ENCODE measurements around the gene GPR42.
"Not testable (repeated sequence)": the region's sequence is repeated elsewhere in the genome, so short reads cannot be mapped to it uniquely, and the experiment has no call there.

The GPR42 gene

DNA sequence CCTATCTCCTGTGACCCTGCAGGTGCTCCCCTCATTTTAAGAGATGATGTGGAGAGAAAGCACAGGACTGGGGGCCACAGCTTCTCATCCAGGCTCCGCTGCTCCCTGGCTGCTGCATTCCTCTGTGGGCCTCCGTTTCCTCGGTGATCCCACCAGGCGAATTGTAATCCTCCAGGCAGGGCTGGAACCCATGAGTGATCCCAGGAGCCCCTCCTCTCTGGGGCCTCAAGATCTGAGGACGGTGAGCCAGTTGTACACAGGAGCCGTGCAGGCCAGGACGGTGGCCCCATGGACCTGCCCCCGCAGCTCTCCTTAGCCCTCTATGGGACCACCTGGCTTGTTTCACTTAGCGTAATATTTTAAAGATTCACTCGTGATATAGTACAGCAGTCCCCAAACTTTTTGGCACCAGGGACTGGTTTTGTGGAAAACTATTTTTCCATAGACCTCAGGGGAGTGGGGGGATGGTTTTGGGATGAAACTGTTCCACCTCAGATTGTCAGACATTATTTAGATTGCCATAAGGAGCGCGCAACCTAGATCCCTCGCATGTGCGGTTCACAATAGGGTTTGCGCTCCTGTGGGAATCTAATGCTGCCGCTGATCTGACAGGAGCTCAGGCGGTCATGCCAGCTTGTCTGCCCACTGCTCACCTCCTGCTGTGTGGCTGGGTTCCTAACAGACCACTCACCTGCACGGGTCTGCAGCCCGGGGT, 7.0 kb upstream of the GPR42 start:
- DNase-seq = no peak

- no peak for DNase-seq
Measured at GRCh38 chr19:35365303-35365702, 5.6 kb upstream of the GPR42 start.

DNA sequence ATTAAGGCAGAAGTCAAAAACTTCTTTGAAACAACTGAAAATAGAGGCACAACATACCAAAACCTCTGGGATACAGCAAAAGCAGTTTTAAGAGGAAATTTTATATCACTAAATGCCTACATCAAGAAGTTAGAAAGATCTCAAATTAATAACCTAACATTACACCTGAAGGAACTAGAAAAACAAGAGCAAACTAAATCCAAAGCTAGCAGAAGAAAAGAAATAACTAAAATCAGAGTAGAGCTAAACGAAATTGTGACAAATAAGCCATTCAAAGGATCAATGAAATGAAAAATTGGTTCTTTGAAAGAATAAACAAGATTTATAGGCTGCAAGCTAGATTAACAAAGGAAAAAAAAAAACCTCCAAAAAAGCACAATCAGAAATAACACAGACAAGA, 2.5 kb upstream of the GPR42 start:
- no peak for DNase-seq

DNA sequence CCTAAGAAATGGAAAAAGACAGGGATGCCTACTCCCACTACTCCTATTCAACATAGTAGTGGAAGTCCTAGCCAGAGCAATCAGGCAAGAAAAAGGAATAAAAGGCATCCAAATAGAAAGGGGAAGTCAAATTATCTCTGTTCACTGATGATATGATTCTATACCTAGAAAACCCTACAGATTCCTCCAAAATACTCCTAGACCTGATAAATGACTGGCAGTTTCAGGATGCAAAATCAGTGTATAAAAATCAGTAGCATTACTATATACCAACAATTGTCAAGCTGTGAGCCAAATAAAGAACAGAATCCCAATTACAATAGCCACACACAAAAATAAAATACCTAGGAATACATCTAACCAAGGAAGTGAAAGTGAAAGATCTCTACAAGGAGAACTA, 1.3 kb upstream of the GPR42 start:
- DNase-seq = no peak

GRCh38 chr19:35373492-35373891, 2.6 kb downstream of the GPR42 start:
- no peak for DNase-seq

DNA sequence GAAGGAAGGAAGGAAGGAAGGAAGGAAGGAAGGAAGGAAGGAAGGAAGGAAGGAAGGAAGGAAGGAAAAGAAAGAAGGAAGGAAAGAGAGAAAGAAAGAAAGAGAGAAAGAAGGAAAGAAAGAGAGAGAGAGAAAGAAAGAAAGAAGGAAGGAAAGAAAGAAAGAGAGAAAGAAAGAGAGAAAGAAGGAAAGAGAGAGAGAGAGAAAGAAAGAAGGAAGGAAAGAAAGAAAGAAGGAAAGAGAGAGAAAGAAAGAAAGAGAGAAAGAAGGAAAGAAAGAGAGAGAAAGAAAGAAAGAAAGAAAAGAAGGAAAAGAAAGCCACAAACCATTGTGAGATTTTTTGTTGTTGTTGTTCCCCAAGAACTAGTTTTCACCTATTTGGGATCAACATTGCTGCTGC, 3.2 kb downstream of the GPR42 start:
- not testable (repeated sequence) for DNase-seq

DNA sequence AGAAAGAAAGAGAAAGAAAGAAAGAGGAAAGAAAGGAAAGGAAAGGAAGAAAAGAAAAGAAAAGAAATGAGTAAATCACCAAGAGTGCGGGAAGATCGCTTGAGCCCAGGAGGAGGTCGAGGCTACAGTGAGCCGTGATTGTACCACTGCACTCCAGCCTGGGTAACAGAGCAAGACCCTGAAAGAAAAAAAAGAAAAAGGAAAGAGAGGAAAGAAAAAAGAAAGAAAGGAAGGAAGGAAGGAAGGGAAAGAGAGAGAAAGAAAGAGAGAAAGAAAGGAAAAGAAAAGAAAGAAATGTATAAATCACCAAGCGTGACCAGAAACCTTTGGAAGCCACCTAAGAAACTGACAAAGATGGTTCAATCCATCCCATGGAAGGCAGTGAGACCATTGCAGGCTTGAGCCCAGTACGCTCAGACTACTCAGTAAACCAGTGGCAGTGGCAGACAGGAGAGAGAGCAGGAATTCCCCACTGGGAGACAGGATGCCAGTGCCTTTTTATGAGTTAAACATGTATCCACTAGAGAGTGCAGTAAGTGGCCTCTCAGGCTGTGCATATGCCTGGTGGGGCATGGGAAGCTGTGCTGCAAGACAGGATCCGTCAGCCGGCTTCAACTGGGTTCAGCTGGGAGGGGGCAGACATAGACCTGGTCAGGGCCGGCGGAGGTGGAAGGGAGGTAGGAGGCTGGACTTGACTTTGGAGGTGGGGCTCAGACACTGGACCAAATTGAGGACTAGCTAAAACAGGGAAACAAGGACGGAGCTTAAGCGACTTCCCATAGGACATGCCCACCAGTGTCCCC, 4.8 kb downstream of the GPR42 start:
- no peak for DNase-seq

DNA sequence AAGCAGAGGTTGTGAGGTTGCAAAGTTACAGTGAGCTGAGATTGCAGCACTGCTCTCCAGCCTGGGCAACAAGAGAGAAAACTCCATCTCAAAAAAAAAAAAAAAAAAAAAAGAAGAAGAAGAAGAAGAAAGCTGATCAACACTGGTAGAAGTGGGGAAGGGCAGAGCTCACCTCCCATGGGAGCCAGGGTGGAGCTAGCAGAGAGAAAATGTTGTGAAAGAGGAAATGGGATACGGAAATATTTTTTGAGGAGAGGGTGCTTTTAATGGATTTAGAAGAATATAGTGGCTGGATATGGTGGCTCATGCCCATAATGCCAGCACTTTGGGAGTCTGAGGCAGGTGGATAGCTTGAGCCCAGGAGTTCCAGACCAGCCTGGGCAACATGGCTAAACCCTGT, 6.8 kb downstream of the GPR42 start:
- no peak for DNase-seq

DNA sequence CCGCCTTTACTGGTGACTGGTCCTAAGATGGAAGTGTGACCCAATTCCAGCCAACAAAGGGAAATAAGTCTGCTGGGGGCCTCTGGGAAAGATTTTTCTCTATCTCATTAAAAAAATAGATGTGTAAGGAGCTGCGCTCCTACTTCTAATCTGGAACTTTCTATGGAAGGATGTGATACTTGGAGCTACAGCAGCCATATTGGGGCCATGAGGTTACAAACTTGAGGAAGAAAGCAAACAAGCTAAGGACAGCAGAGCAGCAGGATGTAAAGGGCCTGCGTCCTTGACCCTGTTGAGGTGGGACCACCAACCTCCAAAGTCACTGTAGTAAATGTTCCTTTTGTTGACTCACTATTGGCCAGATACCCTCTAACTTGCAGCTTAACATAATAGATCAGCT, 7.5 kb downstream of the GPR42 start:
- DNase-seq = no peak

DNA sequence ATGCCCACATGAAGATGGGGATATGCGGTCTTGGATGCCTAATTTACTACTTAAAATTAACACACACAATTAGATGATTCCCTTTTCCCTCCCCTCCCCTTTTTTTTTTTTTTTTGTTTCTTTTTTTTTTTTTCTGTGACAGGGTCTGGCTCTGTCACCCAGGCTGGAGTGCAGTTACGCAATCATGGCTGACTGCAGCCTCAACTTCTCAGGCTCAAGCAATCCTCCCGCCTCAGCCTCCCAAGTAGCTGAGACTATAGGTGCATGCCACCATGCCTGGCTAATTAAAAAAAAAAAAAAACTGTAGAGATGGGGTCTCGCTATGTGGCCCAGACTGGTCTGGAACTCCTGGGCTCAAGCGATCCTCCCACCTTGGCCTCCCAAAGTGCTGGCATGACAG, 8.7 kb downstream of the GPR42 start:
- DNase-seq = not testable (repeated sequence)

DNA sequence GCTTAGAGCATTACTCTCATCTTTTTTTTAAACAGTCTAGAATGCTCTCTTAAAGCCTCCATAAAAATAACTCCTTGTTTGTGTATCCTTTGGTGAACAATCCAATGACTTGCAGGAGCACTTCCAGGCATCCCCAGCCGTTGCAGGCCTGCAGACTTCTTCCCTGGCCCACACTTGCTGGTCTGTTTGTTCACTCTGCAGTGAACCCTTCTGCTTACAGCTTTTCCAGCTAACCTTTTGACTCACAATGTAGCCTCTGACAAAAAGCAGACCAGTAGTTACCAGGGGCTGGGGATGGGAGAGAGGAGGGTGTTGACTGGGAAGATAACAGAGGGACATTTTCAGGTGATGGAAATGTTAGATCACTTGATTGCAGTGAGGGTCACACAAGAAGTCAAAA, 9.1 kb downstream of the GPR42 start:
- no peak for DNase-seq

- DNase-seq = no peak
Measured at GRCh38 chr19:35380450-35381124, 9.7 kb downstream of the GPR42 start.

GRCh38 chr19:35381318-35381717, 10.4 kb downstream of the GPR42 start:
- no peak for DNase-seq

DNA sequence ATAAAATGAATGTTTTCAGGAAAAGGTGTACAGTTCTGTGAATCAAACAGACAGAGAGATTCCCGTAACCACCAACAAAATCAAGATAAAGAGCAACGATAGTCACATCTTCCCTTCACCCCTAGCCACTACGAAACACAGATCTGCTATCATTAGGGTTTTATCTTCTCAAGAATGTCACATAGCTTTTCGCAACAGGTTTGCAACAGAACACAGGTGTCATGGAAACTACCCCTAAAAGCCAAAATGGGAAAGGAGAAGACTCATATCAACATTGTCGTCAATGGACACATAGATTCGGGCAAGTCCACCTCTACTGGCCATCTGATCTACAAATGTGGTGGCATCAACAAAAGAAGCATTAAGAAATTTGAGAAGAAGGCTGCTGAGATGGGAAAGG, 11.1 kb downstream of the GPR42 start:
- DNase-seq = no peak

GRCh38 chr19:35383536-35383935, 12.7 kb downstream of the GPR42 start:
- no peak for DNase-seq

- no peak for DNase-seq
Measured at GRCh38 chr19:35388277-35389054, 17.6 kb downstream of the GPR42 start.

- no peak for DNase-seq
Measured at GRCh38 chr19:35389192-35389861, 18.5 kb downstream of the GPR42 start.

DNA sequence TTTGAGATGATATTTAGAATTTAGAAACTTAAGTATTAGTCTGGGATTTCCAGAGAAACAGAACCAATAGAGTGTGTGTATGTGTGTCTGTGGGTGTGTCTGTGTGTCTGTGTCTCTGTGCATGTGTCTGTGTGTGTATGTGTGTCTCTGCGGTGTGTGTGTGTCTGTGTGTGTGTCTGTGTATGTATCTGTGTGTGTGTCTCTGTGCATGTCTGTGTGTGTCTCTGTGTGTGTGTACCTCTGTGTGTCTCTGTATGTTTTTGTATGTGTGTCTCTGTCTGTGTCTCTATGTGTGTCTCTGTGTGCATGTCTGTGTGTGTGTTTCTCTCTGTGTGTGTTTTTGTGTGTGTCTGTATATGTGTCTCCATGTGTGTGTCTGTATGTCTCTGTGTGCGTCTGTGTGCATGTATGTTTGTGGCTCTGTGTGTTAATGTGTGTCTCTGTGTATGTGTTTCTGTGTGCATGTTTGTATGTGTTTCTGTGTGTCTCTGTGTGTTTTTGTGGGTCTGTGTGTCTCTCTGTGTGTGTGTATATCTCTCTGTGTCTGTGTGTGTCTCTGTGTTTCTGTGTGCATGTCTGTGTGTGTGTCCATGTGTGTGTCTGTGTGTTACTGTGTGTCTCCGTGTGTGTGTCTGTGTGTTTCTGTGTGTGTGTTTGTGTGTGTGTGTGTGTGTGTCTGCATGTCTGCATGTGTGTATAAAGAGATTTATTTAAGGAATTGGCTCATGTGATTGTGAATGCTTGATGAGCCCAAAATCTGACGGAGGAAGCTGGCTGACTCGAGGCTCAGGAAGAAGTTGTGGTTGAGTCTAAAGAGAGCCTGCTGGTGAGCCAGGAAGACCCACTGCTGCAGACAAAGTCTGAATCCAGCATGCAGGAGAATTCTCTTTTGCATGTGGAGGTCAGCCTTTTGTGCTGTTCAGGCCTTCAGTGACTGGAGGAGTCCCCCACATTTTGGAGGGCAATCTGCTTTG, 22.2 kb downstream of the GPR42 start:
- DNase-seq = peak; percentile 28

DNA sequence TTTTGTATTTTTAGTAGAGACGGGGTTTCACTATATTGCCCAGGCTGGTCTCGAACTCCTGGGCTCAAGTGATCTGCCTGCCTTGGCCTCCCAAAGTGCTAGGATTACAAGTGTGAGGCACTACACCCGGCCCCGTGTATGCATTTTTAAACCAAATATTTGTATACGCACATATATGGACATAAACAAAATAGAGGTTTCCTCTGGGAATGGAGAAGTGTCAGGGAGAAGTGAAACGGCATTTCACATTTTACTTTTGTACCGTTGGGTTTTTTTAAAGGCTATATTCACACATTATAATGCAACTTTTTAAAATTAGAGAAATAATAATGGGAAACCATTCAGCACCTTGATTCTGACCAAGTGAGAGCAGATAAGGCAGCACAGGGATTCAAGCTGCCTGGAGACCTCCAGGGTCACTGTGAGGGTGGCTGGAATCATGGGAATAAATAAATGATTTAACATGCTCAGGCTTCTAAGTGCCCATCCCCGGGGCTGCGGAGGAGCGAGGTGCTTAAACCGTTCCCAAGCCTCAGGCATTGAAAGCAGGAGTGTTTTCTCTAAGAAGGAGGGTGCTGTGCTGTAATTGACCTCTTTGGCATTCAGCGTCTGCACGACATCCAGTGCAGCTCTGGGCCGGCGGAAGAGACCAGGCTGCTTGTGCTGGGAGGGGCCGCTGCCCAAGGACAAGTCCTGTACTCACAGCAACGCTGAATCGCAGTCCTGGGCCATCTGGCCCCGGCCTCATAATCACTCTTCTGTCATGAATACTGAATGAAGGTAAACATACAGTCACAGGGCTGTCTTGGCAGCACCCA, 24.7 kb downstream of the GPR42 start:
- DNase-seq = no peak

DNA sequence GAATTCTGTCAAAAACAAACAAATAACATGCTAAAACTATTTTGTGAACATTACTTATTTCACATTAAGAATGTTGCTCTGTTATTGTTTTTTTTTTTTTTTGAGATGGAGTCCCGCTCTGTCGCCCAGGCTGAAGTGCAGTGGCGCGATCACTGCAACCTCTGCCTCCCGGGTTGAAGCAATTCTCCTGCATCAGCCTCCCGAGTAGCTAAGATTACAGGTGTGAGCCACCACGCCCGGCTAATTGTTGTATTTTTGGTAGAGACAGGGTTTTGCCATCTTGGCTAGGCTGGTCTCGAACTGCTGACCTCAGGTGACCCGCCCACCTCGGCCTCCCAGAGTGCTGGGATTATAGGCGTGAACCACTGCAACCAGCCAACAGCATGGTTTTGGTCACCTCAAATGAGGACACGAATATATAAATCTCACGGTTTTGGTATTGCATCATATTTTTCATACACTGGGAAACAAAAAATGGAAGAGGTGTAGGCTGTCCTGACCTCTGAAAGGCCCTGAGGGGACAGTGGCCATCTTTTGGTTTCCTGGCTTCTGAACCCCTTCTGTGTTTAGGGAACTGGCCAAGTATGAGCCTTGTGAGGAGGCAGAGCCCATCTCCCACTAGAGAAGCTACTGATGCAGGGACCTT, 25.5 kb downstream of the GPR42 start:
- no peak for DNase-seq
